Upper lobe of left lung (tissue), 6 donors: Measurements from ENCODE around the gene CYP2R1. TPM values are rescaled to one million over a fixed set of nuclear protein-coding genes. Genes with fewer than 3 reads are reported as not detected.
A peak's percentile ranks its signal among the peaks of the same experiment; 100 is the strongest.

Source experiments
- ATAC-seq, 2 donors: fragments of 200-7000 bp; cut with Tn5 transposase; one replicate each; pipeline ENCODE4 v1.9.1; 2022; ENCODE audit warnings: mild to moderate bottlenecking in 2 of 2, moderate library complexity in 2 of 2; ENCODE audit not compliant: low FRiP score in 2 of 2
- DNase-seq, 2 donors: peaks; one replicate each; pipeline ENCODE4 v3.0.0-alpha.2; 2019 to 2020
- H3K27ac ChIP-seq, 4 donors: fragments of 200-600 bp; sonication (generic); one replicate each; pipeline ENCODE4 v1.5.1; 2016 to 2019
- H3K27me3 ChIP-seq, 4 donors: fragments of 200-600 bp; sonication (generic); one replicate each; pipeline ENCODE4 v1.5.1; 2017 to 2019
- H3K36me3 ChIP-seq, 4 donors: fragments of 200-600 bp; sonication (generic); one replicate each; pipeline ENCODE4 v1.5.1; 2016 to 2019
- H3K4me1 ChIP-seq, 4 donors: fragments of 200-600 bp; sonication (generic); one replicate each; pipeline ENCODE4 v1.5.1; 2018 to 2019
- H3K4me3 ChIP-seq, 4 donors: fragments of 200-600 bp; sonication (generic); one replicate each; pipeline ENCODE4 v1.5.1; 2017 to 2019; ENCODE audit warnings: mild to moderate bottlenecking in 2 of 4, moderate library complexity in 1 of 4
- H3K9me3 ChIP-seq, 4 donors: fragments of 200-600 bp; sonication (generic); one replicate each; pipeline ENCODE4 v1.5.1; 2018 to 2019
- CTCF ChIP-seq, 6 experiments: fragments of 450-650 bp in 4 of 6; fragments of 200-600 bp in 2 of 6; sonication (generic) in 2 of 6; IDR thresholded peaks; one replicate each; pipeline ENCODE4 v1.5.1; 2016 to 2019; ENCODE audit warnings: antibody characterized with exemption in 6 of 6
- EP300 ChIP-seq, 4 donors: sonication (generic); formaldehyde crosslinking; IDR thresholded peaks; one replicate each; pipeline ENCODE4 v1.5.1; 2017; ENCODE audit warnings: antibody characterized with exemption in 4 of 4, control low read depth in 2 of 4
- POLR2A ChIP-seq, 4 donors: fragments of 450-650 bp; IDR thresholded peaks; one replicate each; pipeline ENCODE4 v1.5.1; 2016 to 2017; ENCODE audit warnings: antibody characterized with exemption in 4 of 4, mild to moderate bottlenecking in 2 of 4
- POLR2AphosphoS5 ChIP-seq, 2 donors: sonication (generic); formaldehyde crosslinking; IDR thresholded peaks; one replicate each; pipeline ENCODE4 v1.5.1; 2017; ENCODE audit warnings: antibody characterized with exemption in 2 of 2
- WGBS, 2 donors: methylation state at CpG; one replicate each; pipeline ENCODE4 v1.1.5; 2017 to 2018; 5-methylcytosine and 5-hydroxymethylcytosine counted together
- total RNA-seq, 6 donors: library from RNA; depleted of rRNA in 4 of 6; stranded (reverse); fragments of >200 nt in 4 of 6; gene quantifications; one replicate each; pipeline versions ENCODE4 v1.1.0 to v1.2.1, GENCODE V29; 2016 to 2021
- donor health status: DM: no; HTN: no; CAD: no; lungs with moderate emphysema.
- donor health status: DM: no; HTN: yes; CAD: no; lungs with severe emphysema.

Gene CYP2R1
- total RNA-seq, 6 donors from 2014 or later, result 11.5 to 49.2 (median 16.5) TPM

- WGBS, 2 donors, result 42 to 47% methylated on average over 6 of the region's 6 CpGs
- no peak overlapping the region for H3K27ac ChIP-seq
- no peaks in the 10 kb centered on the region for H3K27me3 ChIP-seq
- no peak overlapping the region for H3K4me3 ChIP-seq
- DNase-seq, result peak in 1 of 2 donors; percentile 31
- peaks cover 8 to 28% (median 13%) of the 10 kb centered on the region in 4 donors for H3K4me1 ChIP-seq
- peak in 1 of 2 donors; percentile 58 for ATAC-seq
- TF ChIP-seq CTCF (IDR thresholded peaks at IDR 0.05) (peak in 4 of 6 experiments; percentile 32 to 56 (median 44)), POLR2A (IDR thresholded peaks at IDR 0.05) (no peak), POLR2AphosphoS5 (IDR thresholded peaks at IDR 0.05) (no peak), EP300 (IDR thresholded peaks at IDR 0.05) (no peak)
- no peaks in the 10 kb centered on the region for H3K9me3 ChIP-seq
- H3K36me3 ChIP-seq, result no peaks in the 10 kb centered on the region
Measured at GRCh38 chr11:14908214-14908880, 16.3 kb upstream of the CYP2R1 start.

GRCh38 chr11:14907411-14908213 is 15.6 kb upstream of the CYP2R1 start:
- ATAC-seq (peak; percentile 85 to 91), DNase-seq (peak; percentile 67 to 87)
- WGBS, 2 donors, result 31 to 49% methylated on average over 6 to 13 of the region's 13 CpGs
- H3K4me3 ChIP-seq, result no peak overlapping the region
- H3K27me3 ChIP-seq, result no peaks in the 10 kb centered on the region
- H3K36me3 ChIP-seq, result no peaks in the 10 kb centered on the region
- TF ChIP-seq POLR2A (IDR thresholded peaks at IDR 0.05), result no peak
- TF ChIP-seq CTCF (IDR thresholded peaks at IDR 0.05), result peak; percentile 79 to 86 (median 84)
- H3K27ac ChIP-seq, result no peak overlapping the region
- H3K4me1 ChIP-seq, result peaks cover 8 to 28% (median 13%) of the 10 kb centered on the region in 4 donors
- H3K9me3 ChIP-seq, result no peaks in the 10 kb centered on the region

GRCh38 chr11:14906993-14907392 is 15.0 kb upstream of the CYP2R1 start:
- H3K36me3 ChIP-seq, result no peaks in the 10 kb centered on the region
- DNase-seq (no peak), ATAC-seq (no peak)
- no peaks in the 10 kb centered on the region for H3K9me3 ChIP-seq
- H3K4me1 ChIP-seq, result peaks cover 8 to 28% (median 13%) of the 10 kb centered on the region in 4 donors
- 86 to 94% methylated on average over 6 of the region's 6 CpGs for WGBS, 2 donors
- H3K27me3 ChIP-seq, result no peaks in the 10 kb centered on the region
- H3K27ac ChIP-seq, result no peak overlapping the region
- no peak for TF ChIP-seq POLR2AphosphoS5 (IDR thresholded peaks at IDR 0.05)
- TF ChIP-seq CTCF (IDR thresholded peaks at IDR 0.05), result no peak
- TF ChIP-seq EP300 (IDR thresholded peaks at IDR 0.05), result no peak
- TF ChIP-seq POLR2A (IDR thresholded peaks at IDR 0.05), result no peak
- no peak overlapping the region for H3K4me3 ChIP-seq

GRCh38 chr11:14906578-14906977 is 14.5 kb upstream of the CYP2R1 start:
- Histone ChIP-seq H3K27ac (no peak overlapping the region), H3K9me3 (no peaks in the 10 kb centered on the region), H3K36me3 (no peaks in the 10 kb centered on the region), H3K4me1 (peaks cover 8 to 28% (median 13%) of the 10 kb centered on the region in 4 donors), H3K27me3 (no peaks in the 10 kb centered on the region), H3K4me3 (no peak overlapping the region)
- 70 to 82% methylated on average over 2 to 5 of the region's 5 CpGs for WGBS, 2 donors
- ATAC-seq (no peak), DNase-seq (no peak)
- TF ChIP-seq POLR2A (IDR thresholded peaks at IDR 0.05) (no peak), POLR2AphosphoS5 (IDR thresholded peaks at IDR 0.05) (no peak), CTCF (IDR thresholded peaks at IDR 0.05) (no peak), EP300 (IDR thresholded peaks at IDR 0.05) (no peak)
